Keratinocyte (primary cell): ENCODE measurements around the gene HIGD1C. TPM values are rescaled to one million over a fixed set of nuclear protein-coding genes. Genes with fewer than 3 reads are reported as not detected.

Experiments used
- DNase-seq: peaks from one replicate; pipeline ENCODE4 v3.0.0-alpha.2; 2011; ENCODE audit warnings: low read depth, missing footprints, low spot score
- FAIRE-seq: peaks from 2 replicates; lab custom pipeline; 2011; peaks lifted over from hg19 to GRCh38; lab: Jason Lieb, UNC
- H2AFZ ChIP-seq: 2 replicates; pipeline ENCODE4 v1.6.0; 2012; ENCODE audit warnings: low read length, control low read depth, inconsistent platforms; ENCODE audit not compliant: control insufficient read depth
- H3K27ac ChIP-seq: 2 replicates; pipeline ENCODE4 v1.5.1; 2011; ENCODE audit warnings: low read length; ENCODE audit not compliant: control insufficient read depth, insufficient read depth
- H3K27me3 ChIP-seq: 3 replicates; pipeline ENCODE4 v1.6.0; 2011; ENCODE audit warnings: low read length; ENCODE audit not compliant: control insufficient read depth, insufficient read depth; ENCODE audit errors: extremely low read depth
- H3K36me3 ChIP-seq, 2 experiments: 2 replicates in 1 of 2; 3 replicates in 1 of 2; pipeline ENCODE4 v1.5.1; 2011; ENCODE audit warnings: low read length in 2 of 2, mild to moderate bottlenecking in 1 of 2; ENCODE audit not compliant: control insufficient read depth in 2 of 2, insufficient read depth in 2 of 2; ENCODE audit errors: extremely low read depth in 1 of 2
- H3K4me1 ChIP-seq: 3 replicates; pipeline ENCODE4 v1.5.1; 2011; ENCODE audit warnings: low read length; ENCODE audit not compliant: control insufficient read depth, insufficient read depth; ENCODE audit errors: extremely low read depth
- H3K4me2 ChIP-seq: 3 replicates; pipeline ENCODE4 v1.6.0; 2011; ENCODE audit warnings: low read depth, low read length; ENCODE audit not compliant: control insufficient read depth, insufficient read depth; ENCODE audit errors: extremely low read depth
- H3K4me3 ChIP-seq, 3 experiments: fragments of 200-600 bp in 1 of 3; sonication (generic) in 1 of 3; 2 replicates in 2 of 3; 3 replicates in 1 of 3; pipeline ENCODE4 v1.5.1; 2011 to 2016; ENCODE audit warnings: low read length in 3 of 3, mild to moderate bottlenecking in 3 of 3, control low read depth in 2 of 3, inconsistent platforms in 1 of 3, low read depth in 1 of 3, mixed read lengths in 1 of 3, mixed run types in 1 of 3, moderate library complexity in 1 of 3; ENCODE audit not compliant: control insufficient read depth in 2 of 3, insufficient read depth in 2 of 3; ENCODE audit errors: extremely low read depth in 1 of 3
- H3K79me2 ChIP-seq: 2 replicates; pipeline ENCODE4 v1.6.0; 2012; ENCODE audit warnings: low read length; ENCODE audit not compliant: control insufficient read depth, insufficient read depth
- H3K9ac ChIP-seq: 3 replicates; pipeline ENCODE4 v1.6.0; 2011; ENCODE audit warnings: low read length; ENCODE audit not compliant: control insufficient read depth, insufficient read depth; ENCODE audit errors: extremely low read depth
- H3K9me1 ChIP-seq: 3 replicates; pipeline ENCODE4 v1.6.0; 2011; ENCODE audit warnings: low read length; ENCODE audit not compliant: control insufficient read depth, insufficient read depth; ENCODE audit errors: extremely low read depth
- H3K9me3 ChIP-seq: 2 replicates; pipeline ENCODE4 v1.5.1; 2012; ENCODE audit warnings: low read depth, low read length; ENCODE audit not compliant: control insufficient read depth
- H4K20me1 ChIP-seq: 3 replicates; pipeline ENCODE4 v1.6.0; 2011; ENCODE audit warnings: low read length; ENCODE audit not compliant: control insufficient read depth, insufficient read depth; ENCODE audit errors: extremely low read depth
- EZH2 ChIP-seq: IDR thresholded peaks from one replicate; pipeline ENCODE4 v1.6.1; 2012; ENCODE audit warnings: inconsistent platforms, mild to moderate bottlenecking, low read length, moderate library complexity
- dilution Hi-C: fragments of 300-500 bp; cut with MboI; formaldehyde crosslinking; loops from one replicate; pipeline ENCODE4 v1.7.0; 2020; ENCODE audit warnings: low sequenced_read_pairs; ENCODE audit not compliant: extremely low pct_ligation_motif_present
- polyA plus RNA-seq, 5 experiments: library from polyadenylated mRNA; depleted of rRNA in 3 of 5; stranded (reverse) in 3 of 5; stranded (forward) in 1 of 5; unstranded in 1 of 5; fragments of >200 nt; gene quantifications; 1 replicate in 1 of 5; 2 replicates in 3 of 5; 3 replicates in 1 of 5; pipeline versions ENCODE4 v1.2.1 to v1.2.3, GENCODE V29; 2011 to 2012; ENCODE audit warnings: missing spikeins in 2 of 5, low read depth in 1 of 5, low replicate concordance in 1 of 5
- TF ChIP-seq, protein P1 (sequence below), 3 experiments: IDR thresholded peaks in 1 of 3; conservative IDR thresholded peaks in 1 of 3; optimal IDR thresholded peaks in 1 of 3; 2 replicates in 2 of 3; 3 replicates in 1 of 3; pipeline versions ENCODE3 to v1.5.1; 2011; ENCODE audit warnings: low read length in 3 of 3, mild to moderate bottlenecking in 3 of 3, moderate library complexity in 2 of 3, control low read depth in 1 of 3, inconsistent platforms in 1 of 3; ENCODE audit not compliant: insufficient read depth in 2 of 3; ENCODE audit errors: extremely low read depth in 1 of 3

Gene HIGD1C
- polyA plus RNA-seq, 1 donor (not counting 4 experiments of a cell fraction or from before 2014, with no cell fraction given): not detected

DNA sequence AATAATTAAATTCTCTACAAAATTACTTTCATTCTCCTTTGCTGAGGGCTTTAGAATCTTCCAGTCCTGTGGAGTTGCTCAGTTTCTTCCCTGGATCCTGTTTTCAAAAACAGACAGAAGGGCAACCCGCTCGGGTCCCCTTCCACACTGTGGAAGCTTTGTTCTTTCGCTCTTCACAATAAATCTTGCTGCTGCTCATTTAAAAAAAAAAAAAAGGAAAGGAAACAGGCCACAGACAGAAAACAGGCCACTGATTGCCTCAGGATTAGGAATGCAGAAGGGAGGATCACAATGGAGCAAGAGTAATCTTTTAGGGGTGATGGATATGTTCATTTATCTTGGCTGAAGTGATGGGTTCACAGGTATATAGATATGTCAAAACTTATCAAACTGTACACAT is 29.5 kb upstream of the HIGD1C start:
- Histone ChIP-seq H3K27me3 (no peaks in the 10 kb centered on the region), H3K9me3 (no peaks in the 10 kb centered on the region), H3K4me1 (peaks cover 35% of the 10 kb centered on the region), H3K36me3 (no peaks in the 10 kb centered on the region), H3K4me3 (no peak overlapping the region), H3K9me1 (peaks cover 3% of the 10 kb centered on the region), H3K9ac (no peak overlapping the region), H2AFZ (peak overlapping the region; percentile 30), H3K4me2 (no peak overlapping the region), H4K20me1 (no peaks in the 10 kb centered on the region), H3K27ac (no peak overlapping the region), H3K79me2 (no peaks in the 10 kb centered on the region)
- TF ChIP-seq, protein P1, sequence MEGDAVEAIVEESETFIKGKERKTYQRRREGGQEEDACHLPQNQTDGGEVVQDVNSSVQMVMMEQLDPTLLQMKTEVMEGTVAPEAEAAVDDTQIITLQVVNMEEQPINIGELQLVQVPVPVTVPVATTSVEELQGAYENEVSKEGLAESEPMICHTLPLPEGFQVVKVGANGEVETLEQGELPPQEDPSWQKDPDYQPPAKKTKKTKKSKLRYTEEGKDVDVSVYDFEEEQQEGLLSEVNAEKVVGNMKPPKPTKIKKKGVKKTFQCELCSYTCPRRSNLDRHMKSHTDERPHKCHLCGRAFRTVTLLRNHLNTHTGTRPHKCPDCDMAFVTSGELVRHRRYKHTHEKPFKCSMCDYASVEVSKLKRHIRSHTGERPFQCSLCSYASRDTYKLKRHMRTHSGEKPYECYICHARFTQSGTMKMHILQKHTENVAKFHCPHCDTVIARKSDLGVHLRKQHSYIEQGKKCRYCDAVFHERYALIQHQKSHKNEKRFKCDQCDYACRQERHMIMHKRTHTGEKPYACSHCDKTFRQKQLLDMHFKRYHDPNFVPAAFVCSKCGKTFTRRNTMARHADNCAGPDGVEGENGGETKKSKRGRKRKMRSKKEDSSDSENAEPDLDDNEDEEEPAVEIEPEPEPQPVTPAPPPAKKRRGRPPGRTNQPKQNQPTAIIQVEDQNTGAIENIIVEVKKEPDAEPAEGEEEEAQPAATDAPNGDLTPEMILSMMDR (optimal IDR thresholded peaks at IDR 0.05 in 1 of 3, IDR thresholded peaks at IDR 0.05 in 1 of 3, conservative IDR thresholded peaks at IDR 0.05 in 1 of 3; ENCODE audit: extremely low read depth in 1 of 3, insufficient read depth in 2 of 3, low read length in 3 of 3): no peak
- TF ChIP-seq EZH2: no peak
- FAIRE-seq: no peak
- DNase-seq: no peak
- dilution Hi-C loops: no loop called here

DNA sequence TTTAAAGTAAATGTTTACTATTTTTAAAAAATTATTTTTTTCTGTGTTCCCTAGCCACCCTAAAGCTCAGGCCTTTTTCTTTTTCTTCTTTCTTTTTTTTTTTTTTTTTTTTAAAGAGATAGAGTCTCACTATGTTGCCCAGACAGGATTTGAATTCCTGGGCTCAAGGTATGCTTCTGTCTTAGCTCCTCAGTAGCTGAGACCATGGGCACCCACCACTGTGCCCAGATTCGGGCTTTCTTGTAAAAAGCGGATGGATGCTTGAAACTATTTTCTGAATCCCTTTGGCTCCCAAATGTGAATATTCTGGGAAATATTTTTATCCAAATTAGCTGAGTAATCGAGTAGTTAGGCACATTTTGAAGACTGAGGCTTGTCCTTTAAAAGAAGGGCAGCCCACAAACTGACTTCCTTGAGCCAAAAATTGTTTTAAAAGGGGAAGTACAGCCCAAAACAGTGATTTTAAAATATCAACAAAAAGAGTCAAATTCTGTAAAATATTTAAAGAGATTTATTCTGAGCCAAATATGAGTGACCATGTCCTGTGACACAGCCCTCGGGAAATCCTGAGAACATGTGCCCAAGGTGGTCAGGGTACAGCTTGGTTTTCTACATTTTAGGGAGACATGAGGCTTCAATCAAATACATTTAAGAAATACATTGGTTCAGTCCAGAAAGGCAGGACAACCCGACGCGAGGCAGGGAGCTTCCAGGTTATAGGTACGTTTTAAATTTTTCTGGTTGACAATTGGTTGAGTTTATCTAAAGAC is 28.8 kb upstream of the HIGD1C start:
- Histone ChIP-seq H3K9ac (peak overlapping the region; percentile 46), H3K4me2 (peak overlapping the region; percentile 88), H3K27me3 (no peaks in the 10 kb centered on the region), H3K4me1 (peaks cover 43% of the 10 kb centered on the region), H3K9me3 (no peaks in the 10 kb centered on the region), H3K4me3 (peak overlapping the region in 1 of 3 experiments; percentile 74), H3K9me1 (peaks cover 3% of the 10 kb centered on the region), H2AFZ (peak overlapping the region; percentile 86), H3K36me3 (no peaks in the 10 kb centered on the region), H3K27ac (no peak overlapping the region), H4K20me1 (no peaks in the 10 kb centered on the region), H3K79me2 (no peaks in the 10 kb centered on the region)
- TF ChIP-seq, protein P1 (optimal IDR thresholded peaks at IDR 0.05 in 1 of 3, IDR thresholded peaks at IDR 0.05 in 1 of 3, conservative IDR thresholded peaks at IDR 0.05 in 1 of 3; ENCODE audit: extremely low read depth in 1 of 3, insufficient read depth in 2 of 3, low read length in 3 of 3): no peak
- no peak for TF ChIP-seq EZH2
- dilution Hi-C loops: no loop called here
- no peak for DNase-seq
- FAIRE-seq: no peak
